NCI-H2196 treated with DMSO at 0.1 percent for 48 hours (cell line): ENCODE results near the gene HINT2.

Experiments
- DNase-seq: peaks from one replicate; lab custom pipeline; 2025; ENCODE audit not compliant: unreplicated experiment; lab: John Stamatoyannopoulos, UW

The HINT2 gene

DNA sequence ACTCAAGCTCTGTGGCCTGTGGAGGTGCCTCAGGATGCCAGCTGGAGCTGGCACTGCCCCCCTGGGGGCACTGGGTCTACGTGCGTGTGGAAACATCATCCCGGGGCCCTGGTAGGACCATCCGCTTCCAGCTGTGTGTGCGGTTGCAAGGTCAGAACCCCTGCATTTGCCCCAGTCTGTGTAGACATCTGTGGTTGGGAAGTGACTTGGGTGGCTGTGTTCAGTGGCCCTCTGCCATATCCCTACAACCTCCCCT lies 26.7 kb upstream of the HINT2 start:
- DNase-seq: no peak

- no peak for DNase-seq
Measured at GRCh38 chr9:35840881-35841644, 26.2 kb upstream of the HINT2 start.

GRCh38 chr9:35839926-35840325 lies 25.1 kb upstream of the HINT2 start:
- no peak for DNase-seq

DNA sequence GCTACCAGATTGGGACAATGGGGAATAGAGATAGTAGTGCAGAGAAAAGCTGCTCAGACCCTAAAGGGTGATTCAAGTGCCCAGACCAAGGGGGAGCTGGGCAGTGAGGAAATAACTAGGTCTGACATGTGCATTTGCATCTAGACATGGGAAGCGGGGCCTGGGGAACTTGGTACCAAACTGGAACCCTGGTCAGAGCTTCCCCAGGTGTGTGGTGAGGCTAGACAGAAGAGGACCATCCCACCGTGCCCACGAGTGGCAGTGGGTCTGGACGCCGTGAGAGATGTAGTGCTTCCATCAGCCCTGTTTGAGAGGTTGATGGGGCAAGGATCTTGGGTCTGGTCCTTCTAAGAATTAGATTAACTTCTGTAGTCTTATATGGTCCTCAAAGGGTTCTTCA lies 21.8 kb upstream of the HINT2 start:
- no peak for DNase-seq

DNA sequence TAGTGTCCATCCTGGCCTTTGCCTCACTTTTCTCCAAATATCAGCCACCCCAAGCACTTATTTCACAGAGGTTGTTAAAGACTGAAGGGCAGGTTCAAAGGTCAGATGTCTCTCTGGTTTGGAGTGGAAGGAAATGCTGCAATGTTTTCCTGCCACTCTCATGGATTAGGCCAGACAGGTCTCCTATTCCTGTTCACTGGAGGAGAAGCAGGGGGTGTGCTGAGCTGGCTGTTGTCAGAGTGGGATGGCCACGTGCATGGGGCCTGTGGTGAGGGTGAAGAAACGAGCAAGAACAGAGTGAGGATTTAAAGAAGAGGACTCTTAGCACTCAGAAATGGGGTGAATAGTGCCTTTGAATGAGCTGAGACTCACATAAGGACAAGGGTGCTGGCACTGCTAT lies 20.9 kb upstream of the HINT2 start:
- DNase-seq: no peak

GRCh38 chr9:35835216-35835632 lies 20.4 kb upstream of the HINT2 start:
- no peak for DNase-seq

- no peak for DNase-seq
Measured at GRCh38 chr9:35834260-35835215, 19.7 kb upstream of the HINT2 start.

GRCh38 chr9:35832814-35833213 lies 18.0 kb upstream of the HINT2 start:
- no peak for DNase-seq

DNA sequence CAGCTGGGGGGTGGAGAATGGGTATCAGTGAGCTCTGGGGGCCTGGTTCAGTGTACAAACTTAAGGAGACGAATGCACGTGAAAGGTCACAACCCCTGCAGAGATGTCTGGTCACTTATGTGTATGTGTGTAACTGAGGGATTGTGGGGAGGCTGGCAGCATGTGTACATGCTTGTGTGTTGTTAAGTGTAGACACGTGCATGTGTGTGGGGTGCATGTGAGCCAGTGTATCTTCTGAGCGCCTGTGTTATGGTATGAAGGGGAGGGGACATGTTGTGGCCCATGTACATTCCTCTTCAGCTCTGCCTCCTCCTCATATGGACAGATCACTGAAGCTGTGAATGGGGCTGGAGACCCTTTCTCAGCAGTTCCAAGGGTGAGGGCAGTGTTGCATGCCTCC lies 16.2 kb upstream of the HINT2 start:
- DNase-seq: no peak

GRCh38 chr9:35829764-35830096 lies 14.9 kb upstream of the HINT2 start:
- no peak for DNase-seq

DNA sequence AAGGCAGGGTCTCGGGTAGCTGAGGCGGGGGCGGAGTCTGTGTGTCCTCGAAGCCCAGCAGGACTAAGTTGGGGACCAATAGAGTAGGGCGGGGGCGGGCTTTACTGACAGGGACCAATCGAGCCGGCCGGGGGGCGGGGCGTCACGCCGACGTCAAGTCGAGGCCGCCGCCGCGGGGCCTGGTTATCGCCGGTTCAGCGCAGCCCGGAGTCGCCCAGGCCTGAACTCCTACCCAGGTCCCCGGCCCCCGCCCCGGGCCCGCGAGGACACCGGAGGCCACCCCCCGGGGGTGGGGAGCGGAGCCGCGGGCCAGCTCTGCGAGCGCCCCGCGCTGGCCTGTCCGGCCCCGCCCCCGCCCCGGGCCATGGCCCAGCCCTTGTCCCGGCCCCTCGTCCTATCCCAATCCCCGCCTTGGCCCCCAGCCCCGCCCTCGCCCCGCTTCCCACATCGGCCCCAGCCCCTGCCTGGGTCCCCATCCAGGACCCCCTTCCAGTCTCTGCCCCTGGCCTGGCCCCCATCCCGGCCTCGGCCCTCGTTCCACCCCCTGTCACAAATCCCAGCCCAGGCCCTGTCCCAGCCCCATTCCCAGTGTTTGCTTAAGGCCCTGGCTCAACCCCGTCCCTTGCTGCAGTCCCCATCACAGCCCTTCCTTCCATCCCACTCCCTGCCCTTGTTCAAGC lies 14.4 kb upstream of the HINT2 start, which contains the start of gene TMEM8B:
TSS of gene TMEM8B (plus strand) at position 145 of the 680 bp plus-strand sequence. CDS start at position 365, 220 bp downstream.
- peak; percentile 65 for DNase-seq

GRCh38 chr9:35828716-35829083 lies 13.9 kb upstream of the HINT2 start, which contains the start of gene FAM221B:
Gene FAM221B, minus strand, starts transcription at chr9:35828732. Its CDS starts 2,571 bp downstream, at chr9:35826161.
- DNase-seq: no peak

DNA sequence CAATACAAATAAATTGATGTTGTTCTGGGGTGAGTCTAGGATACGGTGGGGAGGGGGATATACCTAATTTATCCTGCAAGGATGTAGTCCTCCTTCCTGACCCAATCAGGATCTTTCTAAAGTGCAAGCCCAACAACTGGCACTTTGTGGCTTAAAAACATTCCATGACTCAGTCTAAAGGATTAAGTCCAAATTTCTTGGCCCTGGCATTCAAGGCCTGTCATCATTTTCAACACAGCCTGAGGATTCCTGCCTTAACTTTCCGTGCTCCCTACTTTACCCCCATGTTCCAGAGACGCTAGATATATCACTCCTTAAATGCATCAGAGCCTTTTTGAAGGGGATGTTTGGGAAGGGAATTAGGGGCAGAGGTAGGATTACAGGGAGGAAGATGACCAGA lies 12.6 kb upstream of the HINT2 start:
- no peak for DNase-seq

GRCh38 chr9:35826071-35826701 lies 11.3 kb upstream of the HINT2 start:
- peak; percentile 39 for DNase-seq

DNA sequence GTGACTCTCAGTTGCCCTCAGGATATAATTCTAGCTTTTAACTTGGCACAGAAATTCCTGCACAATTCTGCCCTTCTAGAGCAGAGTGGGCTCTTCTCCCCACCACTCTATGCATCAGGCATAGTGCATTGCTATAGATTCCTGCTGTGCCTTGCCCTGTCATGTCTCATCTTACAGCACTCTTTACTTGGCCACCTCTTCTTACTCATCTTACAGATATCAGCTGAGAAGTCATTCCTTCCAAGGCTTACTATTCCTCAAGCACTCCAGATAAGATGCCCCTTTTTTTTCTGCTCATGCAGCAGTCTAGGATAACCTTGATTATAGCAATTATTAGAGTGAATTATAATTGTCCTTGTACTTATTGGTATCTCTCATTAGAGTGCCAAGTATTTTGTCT lies 8.1 kb upstream of the HINT2 start:
- DNase-seq: no peak

DNA sequence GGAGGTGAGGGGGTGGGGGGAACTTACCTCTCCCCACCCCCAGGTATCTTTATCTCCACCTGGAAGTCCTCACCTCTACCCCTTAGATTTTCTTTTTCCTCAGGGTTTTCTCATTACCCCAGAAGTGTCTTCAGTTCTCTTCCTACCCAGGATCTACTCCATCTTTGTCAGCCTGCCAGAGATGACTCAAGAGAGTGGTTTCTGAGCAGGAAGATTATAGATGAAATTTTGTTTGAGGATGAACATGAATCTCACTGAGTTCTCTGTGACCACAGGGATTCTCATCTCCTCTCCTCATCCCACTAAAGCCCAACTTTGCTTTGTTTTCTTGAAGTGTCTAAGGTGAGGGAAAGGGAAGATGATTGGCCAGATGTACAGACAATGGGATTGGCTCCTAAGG lies 5.2 kb upstream of the HINT2 start:
- no peak for DNase-seq

DNA sequence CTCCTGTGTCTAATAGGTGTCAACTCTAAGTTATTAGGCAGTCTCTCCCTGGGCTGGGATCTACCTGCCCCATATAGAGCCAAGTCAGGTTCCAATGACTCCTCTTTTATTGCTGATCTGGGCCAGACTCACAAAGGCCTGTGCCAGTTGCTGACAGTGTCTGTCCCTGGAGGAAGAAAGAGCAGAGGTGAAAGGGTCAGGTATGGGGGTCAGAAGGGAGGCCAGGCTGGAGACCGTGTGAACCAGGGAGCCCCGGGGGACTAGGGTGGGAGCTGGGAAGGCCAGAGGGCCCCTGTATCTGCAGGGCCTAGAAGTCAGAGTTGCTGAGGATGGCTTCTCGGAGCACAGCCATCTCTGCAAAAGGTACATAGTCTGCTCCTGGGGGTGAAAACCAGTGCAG lies 3.5 kb upstream of the HINT2 start:
- no peak for DNase-seq

DNA sequence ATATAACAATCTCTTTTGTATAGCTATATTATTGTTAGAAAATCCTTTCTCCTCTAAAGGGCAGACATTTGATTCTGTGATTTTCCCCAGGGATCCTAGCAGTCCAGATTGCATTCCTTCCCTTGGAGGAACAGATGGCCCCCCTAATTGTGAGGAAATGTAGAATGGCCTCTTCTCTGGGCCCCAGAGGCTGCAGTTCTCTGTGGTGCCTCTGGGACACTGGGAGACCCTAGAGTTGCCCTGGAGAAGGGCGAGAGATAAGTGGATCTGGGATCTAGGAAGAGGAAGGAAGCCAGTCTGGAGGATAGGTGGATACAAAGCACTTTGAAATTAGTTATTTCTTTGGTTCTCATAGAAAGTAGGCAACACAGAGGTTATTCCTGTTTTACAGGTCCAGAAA lies 1.9 kb upstream of the HINT2 start:
- DNase-seq: no peak

GRCh38 chr9:35814106-35814840 lies 569 bp downstream of the HINT2 start:
- DNase-seq: peak; percentile 31

DNA sequence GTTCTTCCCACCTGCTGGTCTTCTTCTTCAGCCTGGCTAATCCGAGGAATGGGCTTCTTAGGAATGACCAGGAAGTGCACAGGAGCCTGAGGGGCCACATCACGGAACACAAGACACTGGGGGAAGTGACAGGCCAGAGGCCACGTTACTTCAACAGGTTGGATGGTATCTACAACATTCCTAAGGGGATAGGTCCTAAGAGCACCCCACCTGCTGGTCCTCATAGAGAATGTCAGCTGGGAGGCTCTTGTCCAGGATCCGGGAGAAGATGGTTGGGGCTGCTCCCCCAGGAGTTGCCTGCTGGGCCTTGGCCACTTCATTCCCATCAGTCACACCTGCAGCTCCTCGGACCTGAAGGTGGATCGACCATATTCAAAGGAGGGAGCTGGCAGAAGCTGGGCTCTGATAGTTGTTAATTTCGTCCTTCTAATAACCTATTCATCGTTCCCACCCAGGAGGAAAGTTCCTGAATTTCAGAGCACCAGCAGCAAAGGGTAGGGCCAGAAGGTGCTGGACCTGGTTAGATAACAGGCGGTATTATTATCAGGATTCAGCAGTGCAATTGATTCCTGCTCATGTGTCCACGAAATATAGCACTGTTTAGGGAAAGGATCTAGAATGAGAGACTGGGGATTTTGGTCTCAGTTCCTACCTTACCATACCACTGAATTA lies 1.3 kb downstream of the HINT2 start:
- peak; percentile 25 for DNase-seq
